ENCODE measurements around the gene PLEKHM3. TPM values are rescaled to one million over a fixed set of nuclear protein-coding genes. Genes with fewer than 3 reads are reported as not detected.

PLEKHM3 gene, protein sequence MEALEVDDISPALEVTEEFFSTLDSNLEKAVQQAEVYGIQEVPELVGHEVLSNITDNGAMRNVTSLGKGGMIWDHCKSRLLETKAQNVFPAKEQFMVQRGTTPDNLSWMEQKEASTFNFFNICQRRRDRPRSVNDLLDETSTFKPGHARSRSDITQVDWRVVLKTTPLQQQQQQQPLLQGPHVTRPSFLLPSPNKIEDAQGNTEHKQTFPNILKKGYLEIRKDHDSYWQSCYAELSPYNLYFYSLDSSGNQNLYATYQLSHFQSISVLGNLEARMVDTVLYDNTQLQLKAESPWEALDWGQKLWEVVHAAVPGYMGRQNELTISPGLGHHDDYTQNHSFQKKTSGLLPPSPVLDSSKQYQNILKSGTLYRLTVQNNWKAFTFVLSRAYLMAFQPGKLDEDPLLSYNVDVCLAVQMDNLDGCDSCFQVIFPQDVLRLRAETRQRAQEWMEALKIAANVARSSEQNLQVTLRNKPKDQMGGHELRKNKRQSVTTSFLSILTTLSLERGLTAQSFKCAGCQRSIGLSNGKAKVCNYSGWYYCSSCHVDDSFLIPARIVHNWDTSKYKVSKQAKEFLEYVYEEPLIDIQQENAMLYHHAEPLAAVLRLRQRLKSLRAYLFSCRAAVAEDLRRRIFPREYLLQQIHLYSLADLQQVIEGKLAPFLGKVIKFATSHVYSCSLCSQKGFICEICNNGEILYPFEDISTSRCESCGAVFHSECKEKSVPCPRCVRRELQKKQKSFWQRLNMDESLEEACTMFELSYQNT
- total RNA-seq (10 to 100 TPM; 14.4 to 39.6 (median 25.3) TPM), polyA plus RNA-seq (10 to 100 TPM in 2 of 3 donors, 1 to 10 TPM in 1; 9.5 to 16.8 (median 11.0) TPM)
- long read RNA-seq, donor 1, result 0 reads
- long read RNA-seq, donor 2, full-length matches to known transcripts, result 2 of 2 reads
- long read RNA-seq, donor 2, partial matches to known transcripts, result 0 of 2 reads
- long read RNA-seq, donor 2, other reads (novel, unspliced or antisense), result 0 of 2 reads
- long read RNA-seq, donor 3, result 0 reads
- long read RNA-seq, donor 4, partial matches to known transcripts, result 0 of 4 reads
- long read RNA-seq, donor 4, other reads (novel, unspliced or antisense), result 4 of 4 reads
- long read RNA-seq, donor 5, partial matches to known transcripts, result 2 of 7 reads
- long read RNA-seq, donor 5, other reads (novel, unspliced or antisense), result 5 of 7 reads
- long read RNA-seq, donor 6, full-length matches to known transcripts, result 1 of 2 reads
- long read RNA-seq, donor 6, partial matches to known transcripts, result 1 of 2 reads
- long read RNA-seq, donor 6, other reads (novel, unspliced or antisense), result 0 of 2 reads
- long read RNA-seq, donor 7, result 0 reads
- long read RNA-seq, donor 8, full-length matches to known transcripts, result 1 of 15 reads
- long read RNA-seq, donor 8, partial matches to known transcripts, result 14 of 15 reads
- long read RNA-seq, donor 8, other reads (novel, unspliced or antisense), result 0 of 15 reads
- long read RNA-seq, donor 9, result 0 reads
- long read RNA-seq, donor 10, full-length matches to known transcripts, result 1 of 1 reads
- long read RNA-seq, donor 10, partial matches to known transcripts, result 0 of 1 reads
- long read RNA-seq, donor 10, other reads (novel, unspliced or antisense), result 0 of 1 reads

DNA sequence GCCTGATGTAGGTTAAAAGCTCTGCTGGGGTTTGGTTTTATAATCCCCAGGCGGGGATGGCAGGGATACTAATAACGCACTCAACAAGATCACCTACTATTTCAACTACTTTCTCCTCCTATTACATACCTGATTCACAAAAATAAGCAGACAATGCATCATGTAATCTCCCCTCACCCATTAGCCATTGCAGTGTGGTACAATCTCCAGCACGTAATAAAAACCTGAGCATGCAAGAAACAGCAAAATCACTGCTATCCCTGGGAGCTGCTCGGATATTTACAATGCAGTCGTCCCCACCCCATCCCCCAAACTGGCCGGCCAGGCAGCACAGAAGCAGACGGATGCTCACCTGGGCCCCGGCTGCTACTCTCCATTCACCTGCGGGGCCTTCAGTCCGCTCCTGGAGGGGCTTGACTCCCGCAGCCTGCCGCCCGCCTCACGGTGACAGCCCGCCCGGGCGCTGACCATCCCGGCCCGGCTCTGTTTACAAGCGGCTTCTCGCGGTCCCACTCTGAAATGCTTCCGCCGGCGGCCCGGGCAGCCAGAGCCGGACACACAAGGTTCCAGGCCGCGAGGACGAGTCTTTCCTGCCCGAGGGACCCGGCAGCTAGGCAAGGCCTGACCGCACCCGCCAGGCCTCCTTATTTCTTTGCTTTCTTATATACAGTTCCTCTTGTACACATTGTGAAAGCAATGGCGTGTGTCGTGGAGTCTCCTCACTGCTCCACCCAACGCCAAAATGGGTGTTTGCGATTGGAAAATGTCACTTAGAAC is at the start of gene PLEKHM3:
PLEKHM3 (minus strand) TSS at position 491 of the 777 bp plus-strand sequence. CDS start 23,888 bp downstream, outside the sequence.
- no peaks in the 10 kb centered on the region for H3K9me3 ChIP-seq (replicated peaks in 1 of 3)
- WGBS, 4 donors, result 1 to 3% (median 2%) methylated on average over 26 to 38 of the region's 38 CpGs
- TF ChIP-seq, protein P1, sequence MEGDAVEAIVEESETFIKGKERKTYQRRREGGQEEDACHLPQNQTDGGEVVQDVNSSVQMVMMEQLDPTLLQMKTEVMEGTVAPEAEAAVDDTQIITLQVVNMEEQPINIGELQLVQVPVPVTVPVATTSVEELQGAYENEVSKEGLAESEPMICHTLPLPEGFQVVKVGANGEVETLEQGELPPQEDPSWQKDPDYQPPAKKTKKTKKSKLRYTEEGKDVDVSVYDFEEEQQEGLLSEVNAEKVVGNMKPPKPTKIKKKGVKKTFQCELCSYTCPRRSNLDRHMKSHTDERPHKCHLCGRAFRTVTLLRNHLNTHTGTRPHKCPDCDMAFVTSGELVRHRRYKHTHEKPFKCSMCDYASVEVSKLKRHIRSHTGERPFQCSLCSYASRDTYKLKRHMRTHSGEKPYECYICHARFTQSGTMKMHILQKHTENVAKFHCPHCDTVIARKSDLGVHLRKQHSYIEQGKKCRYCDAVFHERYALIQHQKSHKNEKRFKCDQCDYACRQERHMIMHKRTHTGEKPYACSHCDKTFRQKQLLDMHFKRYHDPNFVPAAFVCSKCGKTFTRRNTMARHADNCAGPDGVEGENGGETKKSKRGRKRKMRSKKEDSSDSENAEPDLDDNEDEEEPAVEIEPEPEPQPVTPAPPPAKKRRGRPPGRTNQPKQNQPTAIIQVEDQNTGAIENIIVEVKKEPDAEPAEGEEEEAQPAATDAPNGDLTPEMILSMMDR (IDR thresholded peaks at IDR 0.05), result no peak
- peak; percentile 33 to 86 for TF ChIP-seq POLR2A (IDR thresholded peaks at IDR 0.05)
- H3K4me1 ChIP-seq (replicated peaks in 1 of 2), result peaks cover 5 to 16% of the 10 kb centered on the region in 2 donors
- H3K27ac ChIP-seq, result peak within 1 kb of the TSS; percentile 17 to 79 (median 75)
- no peaks in the 10 kb centered on the region for H3K27me3 ChIP-seq
- peak within 1 kb of the TSS; percentile 69 to 99 (median 86) for H3K4me3 ChIP-seq
- H3K36me3 ChIP-seq (replicated peaks in 1 of 2), result no peaks in the 10 kb centered on the region
- peak; percentile 83 to 94 (median 88) for DNase-seq
- intact Hi-C loops (cut with DNase I), result no loop called here

DNA sequence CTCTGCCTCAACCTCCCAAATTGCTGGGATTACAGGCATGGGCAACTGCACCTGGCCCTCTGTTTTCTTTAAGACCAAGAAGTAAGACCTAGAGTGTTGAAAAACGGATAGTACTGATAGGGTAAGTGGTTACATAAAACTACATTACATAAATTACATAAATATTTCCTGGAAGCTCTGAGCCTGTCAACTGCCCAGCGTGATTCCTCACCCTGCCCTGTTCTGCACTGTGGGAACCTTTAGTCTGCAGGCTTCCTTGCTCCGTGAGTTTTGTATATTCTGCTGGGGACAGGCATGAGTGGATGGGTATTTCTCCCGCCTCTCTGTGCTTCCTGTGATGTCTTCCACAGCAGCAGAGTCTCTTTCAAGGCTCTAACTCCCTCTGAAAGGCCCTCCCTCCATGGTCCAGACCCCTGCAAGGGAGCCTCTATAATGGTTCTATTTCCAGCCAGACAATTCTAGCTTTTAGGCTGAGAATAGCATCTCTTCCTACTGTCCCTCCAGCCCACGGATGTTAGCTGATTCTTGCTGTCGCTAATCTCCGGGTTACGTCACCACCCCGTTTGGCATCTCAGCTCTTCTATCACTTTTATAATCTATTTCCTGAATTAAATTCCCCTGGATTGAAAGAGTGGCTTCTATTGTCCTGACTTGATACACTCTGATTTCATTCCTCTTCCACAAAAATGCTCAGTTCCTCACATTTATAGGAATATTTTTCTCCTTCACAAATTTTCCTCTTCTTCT is 49.5 kb upstream of the PLEKHM3 start:
- H3K27ac ChIP-seq, result no peak overlapping the region
- TF ChIP-seq, protein P1 (IDR thresholded peaks at IDR 0.05), result no peak
- no peak for TF ChIP-seq POLR2A (IDR thresholded peaks at IDR 0.05)
- no peaks in the 10 kb centered on the region for H3K36me3 ChIP-seq (replicated peaks in 1 of 2)
- H3K4me1 ChIP-seq (replicated peaks in 1 of 2), result no peaks in the 10 kb centered on the region
- 54 to 63% (median 60%) methylated on average over 9 of the region's 9 CpGs for WGBS, 4 donors
- H3K4me3 ChIP-seq, result no peak overlapping the region
- H3K9me3 ChIP-seq (replicated peaks in 1 of 3), result no peaks in the 10 kb centered on the region
- intact Hi-C loops (cut with DNase I), result no loop called here
- no peak for DNase-seq
- H3K27me3 ChIP-seq, result no peaks in the 10 kb centered on the region

DNA sequence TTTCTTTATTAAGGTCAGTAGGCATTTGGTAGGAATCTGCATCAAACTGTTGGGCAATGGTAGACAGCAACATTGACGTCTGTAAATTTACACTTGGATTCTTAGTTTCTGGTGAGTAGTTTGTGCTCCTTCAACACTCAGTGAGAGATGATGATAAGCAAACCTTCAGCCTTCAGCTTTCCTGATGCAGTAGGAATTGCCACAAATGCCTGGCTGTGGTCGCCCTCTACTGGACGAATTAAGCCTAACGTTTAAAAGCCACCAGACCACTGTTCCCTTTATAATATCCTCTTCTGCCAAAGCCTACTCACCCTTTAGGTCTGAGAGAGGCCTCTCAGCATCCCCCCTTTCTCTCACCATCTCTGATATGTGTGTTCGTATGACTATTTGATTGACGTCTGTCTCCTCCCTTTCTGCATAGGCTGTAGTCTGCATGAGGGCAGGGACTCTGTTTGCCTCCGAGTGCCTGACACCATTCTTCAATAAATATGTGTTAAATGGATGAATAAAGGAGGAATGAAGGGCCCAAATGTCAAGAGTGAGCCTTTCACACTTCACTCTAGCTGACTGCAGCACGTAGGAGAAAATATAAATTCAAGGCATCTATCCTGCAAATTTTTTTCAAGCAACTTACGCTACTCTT is 47.0 kb upstream of the PLEKHM3 start:
- TF ChIP-seq, protein P1 (IDR thresholded peaks at IDR 0.05), result peak; percentile 70 to 87 (median 78)
- TF ChIP-seq POLR2A (IDR thresholded peaks at IDR 0.05), result peak in 1 of 2 donors; percentile 25
- Histone ChIP-seq H3K4me1 (replicated peaks in 1 of 2) (no peaks in the 10 kb centered on the region), H3K36me3 (replicated peaks in 1 of 2) (no peaks in the 10 kb centered on the region)

More for the DNA sequence above, 47.0 kb upstream of the PLEKHM3 start:
- intact Hi-C loops (cut with DNase I), result no loop called here
- DNase-seq, result peak; percentile 65 to 91 (median 73)
- WGBS, 4 donors, result 23 to 24% (median 23%) methylated on average over 9 of the region's 9 CpGs
- H3K27ac ChIP-seq, result no peak overlapping the region
- H3K9me3 ChIP-seq (replicated peaks in 1 of 3), result no peaks in the 10 kb centered on the region
- H3K4me3 ChIP-seq, result no peak overlapping the region
- H3K27me3 ChIP-seq, result no peaks in the 10 kb centered on the region

Measured in adrenal gland (tissue), 19 donors.